OCI-LY1 (cell line): ENCODE data around the gene NOVA1.

ENCODE experiments used
- CTCF ChIP-seq: fragments of 200-600 bp; sonication (generic), shearing (Covaris generic); IDR thresholded peaks from 2 replicates; pipeline ENCODE4 v1.5.1; 2017; ENCODE audit warnings: mild to moderate bottlenecking, antibody characterized with exemption, low read length, moderate library complexity, mixed read lengths
- EZH2 ChIP-seq: fragments of 200-600 bp; sonication (generic), shearing (Covaris generic); IDR thresholded peaks from 2 replicates; pipeline ENCODE4 v1.8.0; 2017; ENCODE audit warnings: borderline replicate concordance, mixed run types, mild to moderate bottlenecking, antibody characterized with exemption, low read length, moderate library complexity, mixed read lengths

GRCh38 chr14:26478967-26479366, 118.9 kb downstream of the NOVA1 start:
- TF ChIP-seq EZH2: no peak
- no peak for TF ChIP-seq CTCF
